A673 (cell line): ENCODE measurements around the gene IRF6. TPM values are rescaled to one million over a fixed set of nuclear protein-coding genes. Genes with fewer than 3 reads are reported as not detected.

Source experiments
- BruUV-seq: library from RNA; stranded (reverse); fragments of 400-500 nt; replicated peaks from 2 replicates; lab custom pipeline; 2021; lab: Mats Ljungman, UMichigan
- CTCF ChIA-PET: fragments of 300-600 bp; sonication (Branson Sonifier 250); formaldehyde crosslinking; loops from one replicate; lab custom pipeline; 2022; ENCODE audit warnings: antibody characterized with exemption; lab: Charles Lee
- POLR2A ChIA-PET: fragments of 300-600 bp; sonication (Branson Sonifier 250); formaldehyde crosslinking; loops from one replicate; lab custom pipeline; 2022; ENCODE audit warnings: antibody characterized with exemption; ENCODE audit not compliant: low non-redundant PET; lab: Charles Lee
- DNase-seq: peaks from one replicate; pipeline ENCODE4 v3.0.0-alpha.2; 2015; ENCODE audit warnings: low spot score
- H3K27ac ChIP-seq: fragments of 200-600 bp; sonication (generic); 2 replicates; pipeline ENCODE4 v1.5.1; 2016; ENCODE audit warnings: mixed run types, low read depth, mild to moderate bottlenecking, mixed read lengths, antibody characterized with exemption, low read length; ENCODE audit not compliant: poor library complexity, severe bottlenecking
- H3K27me3 ChIP-seq: fragments of 200-600 bp; sonication (generic); replicated peaks from 2 replicates; pipeline ENCODE4 v1.6.1; 2017; ENCODE audit warnings: mixed run types, low read depth, mild to moderate bottlenecking, mixed read lengths, antibody characterized with exemption, low read length; ENCODE audit not compliant: insufficient read depth, poor library complexity
- H3K36me3 ChIP-seq: fragments of 200-600 bp; sonication (generic); 2 replicates; pipeline ENCODE4 v1.6.1; 2016; ENCODE audit warnings: mixed run types, mild to moderate bottlenecking, mixed read lengths, antibody characterized with exemption, low read length; ENCODE audit not compliant: insufficient read depth, poor library complexity, severe bottlenecking
- H3K4me1 ChIP-seq: fragments of 200-600 bp; sonication (generic); 2 replicates; pipeline ENCODE4 v1.6.1; 2017; ENCODE audit warnings: mixed run types, mild to moderate bottlenecking, mixed read lengths, antibody characterized with exemption, low read length; ENCODE audit not compliant: insufficient read depth, poor library complexity, severe bottlenecking
- H3K4me3 ChIP-seq: fragments of 200-600 bp; sonication (generic); 2 replicates; pipeline ENCODE4 v1.5.1; 2016; ENCODE audit warnings: low read depth, mixed run types, mild to moderate bottlenecking, mixed read lengths, low read length; ENCODE audit not compliant: poor library complexity, severe bottlenecking
- H3K9me3 ChIP-seq: fragments of 200-600 bp; sonication (generic); 2 replicates; pipeline ENCODE4 v1.6.1; 2016; ENCODE audit warnings: mixed run types, low read depth, mild to moderate bottlenecking, mixed read lengths, antibody characterized with exemption, low read length; ENCODE audit not compliant: poor library complexity, severe bottlenecking
- CTCF ChIP-seq: fragments of 300-800, 200-600 bp; sonication (generic); conservative IDR thresholded peaks from 2 replicates; pipeline ENCODE4 v1.5.1; 2017; ENCODE audit warnings: low read depth, mild to moderate bottlenecking, antibody characterized with exemption, low read length, moderate library complexity, mixed read lengths
- EZH2 ChIP-seq: fragments of 200-600 bp; sonication (generic); IDR thresholded peaks from 2 replicates; pipeline ENCODE4 v1.6.1; 2017; ENCODE audit warnings: borderline replicate concordance, low read depth, mild to moderate bottlenecking, mixed read lengths, antibody characterized with exemption, low read length; ENCODE audit not compliant: poor library complexity, severe bottlenecking
- intact Hi-C: fragments of 100-400 bp; cut with micrococcal nuclease; formaldehyde crosslinking; loops from one replicate; pipeline ENCODE4 v1.10.0; 2022; ENCODE audit not compliant: unreplicated experiment
- total RNA-seq: library from RNA; stranded (reverse); gene quantifications from 2 replicates; pipeline ENCODE4 v1.2.3, GENCODE V29; 2021

The IRF6 gene
- total RNA-seq, 1 experiment from 2014 or later, result 0.17 TPM

GRCh38 chr1:209840611-209841010, 34.7 kb upstream of the IRF6 start:
- TF ChIP-seq CTCF (no peak), EZH2 (no peak)
- intact Hi-C loops, result no loop called here
- Histone ChIP-seq H3K4me1 (peaks cover 40% of the 10 kb centered on the region), H3K36me3 (peaks cover 73% of the 10 kb centered on the region), H3K27ac (no peak overlapping the region), H3K27me3 (no peaks in the 10 kb centered on the region), H3K4me3 (no peak overlapping the region), H3K9me3 (no peaks in the 10 kb centered on the region)
- no TSS peak for BruUV-seq
- POLR2A ChIA-PET, result no interaction called here
- DNase-seq, result no peak
- CTCF ChIA-PET, result interaction anchor here (2.1 kb wide), 1 partner anchor 18 kb away, joined by 7 read pairs; no protein-coding TSS in a partner anchor

GRCh38 chr1:209839875-209840546, 34.1 kb upstream of the IRF6 start:
- no peaks in the 10 kb centered on the region for H3K27me3 ChIP-seq
- ChIA-PET POLR2A (no interaction called here), CTCF (interaction anchor here (2.1 kb wide), 1 partner anchor 17 kb away, joined by 7 read pairs; no protein-coding TSS in a partner anchor)
- intact Hi-C loops, result no loop called here
- H3K4me3 ChIP-seq, result no peak overlapping the region
- H3K36me3 ChIP-seq, result peaks cover 79% of the 10 kb centered on the region
- no peak overlapping the region for H3K27ac ChIP-seq
- peaks cover 34% of the 10 kb centered on the region for H3K4me1 ChIP-seq
- DNase-seq, result peak; percentile 61
- H3K9me3 ChIP-seq, result no peaks in the 10 kb centered on the region
- no peak for TF ChIP-seq CTCF
- TF ChIP-seq EZH2, result no peak
- no TSS peak for BruUV-seq

GRCh38 chr1:209838537-209838936, 32.6 kb upstream of the IRF6 start:
- peaks cover 88% of the 10 kb centered on the region for H3K36me3 ChIP-seq
- H3K4me1 ChIP-seq, result peaks cover 30% of the 10 kb centered on the region
- ChIA-PET POLR2A (no interaction called here), CTCF (interaction anchor here (1.4 kb wide), 1 partner anchor 12 kb away, joined by 4 read pairs; no protein-coding TSS in a partner anchor)
- H3K9me3 ChIP-seq, result no peaks in the 10 kb centered on the region
- DNase-seq, result no peak
- no peak overlapping the region for H3K27ac ChIP-seq
- intact Hi-C loops, result no loop called here
- no peak overlapping the region for H3K4me3 ChIP-seq
- no peaks in the 10 kb centered on the region for H3K27me3 ChIP-seq
- BruUV-seq, result no TSS peak
- no peak for TF ChIP-seq CTCF
- no peak for TF ChIP-seq EZH2
